GM15510 (cell line): Measurements from ENCODE around the gene PSD.

Experiments used
- POLR2A ChIP-seq: IDR thresholded peaks from 3 replicates; pipeline ENCODE4 v1.6.1; 2011; ENCODE audit warnings: borderline replicate concordance; ENCODE audit not compliant: insufficient read length; ENCODE audit errors: extremely low read depth

PSD gene

DNA sequence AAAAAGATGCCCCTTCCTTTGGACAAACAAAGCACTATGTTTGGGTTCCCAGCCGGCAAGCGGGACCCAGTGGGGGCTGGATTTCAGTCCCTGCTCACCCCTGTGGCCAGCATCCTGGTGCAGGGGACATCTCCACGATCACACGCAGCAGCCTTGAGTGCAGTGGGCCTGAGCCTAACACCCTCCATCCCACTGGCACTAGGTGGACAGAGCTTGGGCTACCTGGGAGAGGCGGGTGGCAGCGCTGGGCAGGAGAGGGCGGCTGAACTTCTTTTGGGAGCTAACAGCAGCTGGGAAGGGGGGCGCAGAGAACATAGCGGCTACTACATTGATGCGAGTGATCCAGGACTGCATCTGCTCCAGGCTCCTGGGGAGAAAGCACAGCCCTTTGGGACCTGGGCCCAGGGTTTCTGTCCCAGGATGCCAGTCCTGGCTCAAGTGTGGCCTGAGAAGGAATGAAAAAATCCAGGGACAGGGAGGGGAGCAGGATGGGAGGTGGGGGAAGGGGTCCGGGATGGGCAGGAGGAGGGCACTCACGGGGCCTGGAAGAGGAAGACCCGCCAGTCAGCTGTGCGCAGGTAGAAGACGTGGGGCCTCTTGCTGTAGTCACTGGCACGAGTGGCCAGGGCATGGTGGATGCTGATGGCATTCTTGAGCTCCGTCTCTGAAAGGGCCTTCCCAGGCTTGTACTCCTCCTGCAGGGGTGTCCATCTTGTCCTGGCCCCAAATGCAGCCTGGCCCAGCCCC is 14.1 kb downstream of the PSD start:
- TF ChIP-seq POLR2A, result peak; percentile 16

DNA sequence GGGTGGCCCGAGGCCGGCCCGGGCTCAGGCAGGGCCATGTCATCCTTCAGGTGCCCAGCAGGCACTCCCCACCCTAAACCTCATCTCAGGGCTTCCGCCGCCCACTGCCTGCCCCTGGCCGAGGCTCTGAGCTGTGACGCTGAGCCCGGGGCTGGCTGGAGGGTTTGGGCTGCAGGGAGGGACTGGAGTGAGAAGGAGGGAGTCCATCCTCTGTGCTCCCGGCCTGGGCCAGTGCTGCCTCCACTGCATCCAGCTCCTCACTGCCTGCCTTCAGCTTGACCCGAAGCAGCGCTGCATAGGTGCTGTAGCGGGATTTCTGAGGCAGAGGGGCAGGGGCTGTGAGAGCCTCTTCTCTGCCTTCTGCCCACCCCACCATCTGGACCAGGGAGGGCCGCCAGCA is 15.5 kb downstream of the PSD start:
- peak; percentile 14 for TF ChIP-seq POLR2A

GRCh38 chr10:102402512-102402896 is 16.1 kb downstream of the PSD start:
- no peak for TF ChIP-seq POLR2A

- TF ChIP-seq POLR2A, result no peak
Observed at GRCh38 chr10:102401735-102402511, 16.7 kb downstream of the PSD start.

GRCh38 chr10:102401342-102401654 is 17.3 kb downstream of the PSD start:
- no peak for TF ChIP-seq POLR2A

DNA sequence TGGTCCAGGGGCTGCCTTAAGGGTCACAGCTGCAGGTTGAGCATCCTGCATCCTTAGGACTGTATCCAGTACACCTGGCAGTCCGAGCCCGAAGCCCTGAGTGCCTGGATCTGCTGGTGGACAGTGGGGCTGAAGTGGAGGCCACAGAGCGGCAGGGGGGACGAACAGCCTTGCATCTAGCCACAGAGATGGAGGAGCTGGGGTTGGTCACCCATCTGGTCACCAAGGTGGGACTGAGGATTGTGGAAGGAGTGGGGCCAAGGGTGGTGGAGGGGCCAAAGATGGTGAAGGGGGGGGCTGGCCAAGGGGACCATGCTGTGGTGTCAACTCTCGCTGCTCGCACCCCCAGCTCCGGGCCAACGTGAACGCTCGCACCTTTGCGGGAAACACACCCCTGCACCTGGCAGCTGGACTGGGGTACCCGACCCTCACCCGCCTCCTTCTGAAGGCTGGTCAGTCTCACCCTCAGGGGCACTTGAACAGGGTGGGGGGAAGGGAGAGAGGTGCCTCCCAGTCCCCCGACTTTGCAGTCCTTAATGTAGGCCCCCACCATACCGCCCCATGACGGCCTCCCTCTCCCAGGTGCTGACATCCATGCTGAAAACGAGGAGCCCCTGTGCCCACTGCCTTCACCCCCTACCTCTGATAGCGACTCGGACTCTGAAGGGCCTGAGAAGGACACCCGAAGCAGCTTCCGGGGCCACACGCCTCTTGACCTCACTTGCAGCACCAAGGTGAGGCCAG is 17.8 kb downstream of the PSD start:
- TF ChIP-seq POLR2A, result no peak

GRCh38 chr10:102400076-102400475 is 18.5 kb downstream of the PSD start:
- peak; percentile 18 for TF ChIP-seq POLR2A

DNA sequence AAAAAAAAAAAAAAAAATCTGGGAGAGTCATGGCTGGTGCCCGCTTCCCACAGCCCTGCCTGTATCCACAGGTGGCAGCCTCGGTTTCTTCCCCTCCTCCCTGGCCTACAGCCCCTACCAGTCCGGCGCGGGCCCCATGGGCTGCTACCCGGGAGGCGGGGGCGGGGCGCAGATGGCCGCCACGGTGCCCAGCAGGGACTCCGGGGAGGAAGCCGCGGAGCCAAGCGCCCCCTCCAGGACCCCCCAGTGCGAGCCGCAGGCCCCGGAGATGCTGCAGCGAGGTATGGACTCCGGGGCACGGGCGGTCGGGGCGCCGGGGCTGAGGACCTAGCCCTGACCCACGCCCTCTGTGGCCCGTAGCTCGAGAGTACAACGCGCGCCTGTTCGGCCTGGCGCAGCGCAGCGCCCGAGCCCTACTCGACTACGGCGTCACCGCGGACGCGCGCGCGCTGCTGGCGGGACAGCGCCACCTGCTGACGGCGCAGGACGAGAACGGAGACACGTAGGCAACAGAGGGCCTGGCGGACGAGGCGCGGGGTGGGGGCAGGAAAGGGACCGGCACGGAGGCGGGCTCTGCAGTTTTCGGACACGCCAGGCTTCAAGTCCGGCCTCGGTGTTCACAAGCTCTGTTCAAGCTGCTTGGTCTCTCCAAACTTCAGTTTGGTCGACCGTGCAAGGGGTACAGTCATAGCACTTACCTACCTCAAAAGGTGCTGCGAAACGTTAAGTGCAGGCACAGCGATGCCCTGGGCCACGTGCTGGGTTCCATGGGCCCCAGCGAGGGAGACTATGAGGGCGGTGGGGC is 19.2 kb downstream of the PSD start:
- peak; percentile 53 for TF ChIP-seq POLR2A

DNA sequence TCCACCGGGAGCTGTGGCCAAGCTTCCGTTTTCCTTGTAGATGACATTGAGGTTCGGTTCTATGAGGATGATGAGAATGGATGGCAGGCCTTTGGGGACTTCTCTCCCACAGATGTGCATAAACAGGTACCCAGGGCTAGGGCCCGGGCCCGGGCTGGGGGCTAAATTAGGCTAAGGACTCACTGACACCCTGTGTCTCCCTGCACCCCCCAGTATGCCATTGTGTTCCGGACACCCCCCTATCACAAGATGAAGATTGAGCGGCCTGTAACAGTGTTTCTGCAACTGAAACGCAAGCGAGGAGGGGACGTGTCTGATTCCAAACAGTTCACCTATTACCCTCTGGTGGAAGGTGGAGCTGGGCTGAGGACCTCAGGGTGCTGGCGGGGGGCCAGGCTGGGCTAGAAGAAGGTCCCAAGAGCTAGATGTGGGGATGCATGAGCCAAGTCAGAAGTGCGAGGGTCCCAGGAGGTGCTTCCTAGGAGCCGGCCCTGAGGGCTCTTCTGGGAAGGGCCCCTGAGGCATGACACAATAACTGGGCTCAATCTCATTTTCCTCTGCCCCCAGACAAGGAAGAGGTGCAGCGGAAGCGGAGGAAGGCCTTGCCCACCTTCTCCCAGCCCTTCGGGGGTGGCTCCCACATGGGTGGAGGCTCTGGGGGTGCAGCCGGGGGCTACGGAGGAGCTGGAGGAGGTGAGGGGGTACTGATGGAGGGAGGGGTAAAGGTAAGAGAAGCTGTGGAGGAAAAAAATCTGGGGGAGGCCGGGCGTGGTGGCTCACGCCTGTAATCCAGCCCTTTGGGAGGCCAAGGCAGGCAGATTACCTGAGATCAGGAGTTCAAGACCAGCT is 20.2 kb downstream of the PSD start:
- no peak for TF ChIP-seq POLR2A

DNA sequence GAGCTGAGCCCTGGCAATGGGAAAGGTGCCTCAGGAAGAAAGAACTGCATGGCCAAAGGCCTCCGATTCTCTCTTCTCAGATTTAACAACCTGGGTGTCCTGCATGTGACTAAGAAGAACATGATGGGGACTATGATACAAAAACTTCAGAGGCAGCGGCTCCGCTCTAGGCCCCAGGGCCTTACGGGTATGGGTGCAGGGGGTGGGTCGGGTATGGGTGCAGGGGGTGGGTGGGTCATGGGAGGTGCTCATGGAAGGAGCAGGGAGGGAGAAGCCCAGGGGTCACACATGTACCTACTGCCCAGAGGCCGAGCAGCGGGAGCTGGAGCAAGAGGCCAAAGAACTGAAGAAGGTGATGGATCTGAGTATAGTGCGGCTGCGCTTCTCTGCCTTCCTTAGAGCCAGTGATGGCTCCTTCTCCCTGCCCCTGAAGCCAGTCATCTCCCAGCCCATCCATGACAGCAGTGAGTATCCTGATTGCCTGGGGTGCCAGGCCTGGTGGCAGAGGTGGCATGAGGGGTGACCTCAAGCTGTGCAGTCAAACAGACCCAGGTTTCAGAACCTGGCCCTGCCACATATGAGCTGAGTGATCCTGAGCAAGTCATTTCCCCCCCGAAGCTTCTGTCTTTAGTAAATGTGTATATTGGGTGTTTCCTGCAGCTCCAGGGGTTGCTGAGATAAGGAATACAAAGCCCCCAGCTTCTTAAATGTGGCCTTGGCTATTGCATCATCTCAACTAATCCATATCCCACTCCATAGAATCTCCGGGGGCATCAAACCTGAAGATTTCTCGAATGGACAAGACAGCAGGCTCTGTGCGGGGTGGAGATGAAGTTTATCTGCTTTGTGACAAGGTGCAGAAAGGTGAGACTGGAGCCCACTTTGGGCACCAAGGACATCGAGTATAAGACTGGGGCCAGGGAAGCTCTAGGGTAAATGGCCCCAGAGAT is 21.1 kb downstream of the PSD start:
- TF ChIP-seq POLR2A, result no peak

DNA sequence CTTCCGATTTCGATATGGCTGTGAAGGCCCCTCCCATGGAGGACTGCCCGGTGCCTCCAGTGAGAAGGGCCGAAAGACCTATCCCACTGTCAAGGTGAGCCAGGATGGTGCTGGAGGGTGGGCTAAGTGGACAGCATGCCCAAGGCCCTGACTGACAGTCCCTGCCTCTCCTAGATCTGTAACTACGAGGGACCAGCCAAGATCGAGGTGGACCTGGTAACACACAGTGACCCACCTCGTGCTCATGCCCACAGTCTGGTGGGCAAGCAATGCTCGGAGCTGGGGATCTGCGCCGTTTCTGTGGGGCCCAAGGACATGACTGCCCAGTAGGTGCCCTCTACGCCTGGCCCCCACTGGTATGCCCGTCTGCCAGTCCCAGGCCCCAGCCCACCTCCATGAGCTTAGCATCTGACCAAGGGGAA is 21.8 kb downstream of the PSD start:
- no peak for TF ChIP-seq POLR2A

- no peak for TF ChIP-seq POLR2A
Observed at GRCh38 chr10:102396317-102396650, 22.3 kb downstream of the PSD start.
